Measurements from ENCODE around the gene CENPVL1. TPM values are rescaled to one million over a fixed set of nuclear protein-coding genes. Genes with fewer than 3 reads are reported as not detected.

CENPVL1 gene
- total RNA-seq, 3 donors from 2014 or later: not detected

GRCh38 chrX:51759055-51759839, 48.9 kb downstream of the CENPVL1 start:
- no peaks in the 10 kb centered on the region for H3K4me1 ChIP-seq
- H3K27me3 ChIP-seq: peaks cover 0 to 45% of the 10 kb centered on the region in 2 donors
- intact Hi-C loops (cut with DNase I; ENCODE audit: low total_unique reads): no loop called here
- H3K4me3 ChIP-seq: no peak overlapping the region
- no peak for DNase-seq (ENCODE audit: low spot score in 2 of 2)
- H3K9me3 ChIP-seq: no peaks in the 10 kb centered on the region
- TF ChIP-seq CTCF (IDR thresholded peaks at IDR 0.05): no peak
- no peak for TF ChIP-seq POLR2AphosphoS5 (IDR thresholded peaks at IDR 0.05)
- no peak for TF ChIP-seq POLR2A (IDR thresholded peaks at IDR 0.05)
- no peaks in the 10 kb centered on the region for H3K36me3 ChIP-seq
- no peak overlapping the region for H3K27ac ChIP-seq

- no peak for DNase-seq (ENCODE audit: low spot score in 2 of 2)
- Histone ChIP-seq H3K9me3 (peaks cover 0 to 6% of the 10 kb centered on the region in 2 donors), H3K27ac (no peak overlapping the region), H3K4me3 (no peak overlapping the region), H3K36me3 (no peaks in the 10 kb centered on the region), H3K4me1 (no peaks in the 10 kb centered on the region), H3K27me3 (peaks cover 0 to 35% of the 10 kb centered on the region in 2 donors)
- TF ChIP-seq POLR2AphosphoS5 (IDR thresholded peaks at IDR 0.05): no peak
- TF ChIP-seq CTCF (IDR thresholded peaks at IDR 0.05): no peak
- TF ChIP-seq POLR2A (IDR thresholded peaks at IDR 0.05): no peak
- intact Hi-C loops (cut with DNase I; ENCODE audit: low total_unique reads): no loop called here
These were observed 50.3 kb downstream of the CENPVL1 start for GRCh38 chrX:51760657-51761056.

Other genes starting within 250 kb of the CENPVL1 start
- 1 to 10 TPM; 1.4 to 2.6 (median 2.2) TPM for gene NUDT11, start 213.9 kb upstream of the CENPVL1 start, total RNA-seq
- not detected for gene CENPVL3, start 91.6 kb upstream of the CENPVL1 start, total RNA-seq
- not detected for gene CENPVL2, start 27.7 kb upstream of the CENPVL1 start, total RNA-seq
- 1 to 10 TPM; 5.9 to 8.6 (median 7.7) TPM for gene GSPT2, start 32.9 kb downstream of the CENPVL1 start, total RNA-seq
- 10 to 100 TPM; 26.4 to 49.2 (median 44.9) TPM for gene MAGED1, start 183.1 kb downstream of the CENPVL1 start, total RNA-seq